Measurements from ENCODE around the gene STXBP3.

STXBP3 gene

DNA sequence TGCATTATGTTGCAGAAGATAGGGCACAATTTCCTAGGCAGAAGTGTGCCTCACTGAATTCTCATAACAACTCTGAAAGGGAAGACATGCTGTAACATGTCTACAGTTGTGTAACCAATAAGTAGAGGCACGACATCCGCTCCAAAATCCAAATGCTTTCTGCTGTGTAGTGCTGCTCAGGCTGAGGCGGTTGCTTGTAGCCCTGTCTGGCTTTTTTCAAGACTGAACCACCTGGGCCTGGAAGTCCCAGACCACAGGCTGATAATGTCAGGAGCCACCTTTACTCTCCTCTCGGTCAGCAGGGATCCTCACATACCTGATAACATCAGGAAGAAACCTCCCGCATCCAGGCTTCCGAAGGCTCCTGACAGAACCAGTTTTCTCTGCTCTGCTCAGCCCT lies 99.5 kb downstream of the STXBP3 start:
- no peak for DNase-seq

DNA sequence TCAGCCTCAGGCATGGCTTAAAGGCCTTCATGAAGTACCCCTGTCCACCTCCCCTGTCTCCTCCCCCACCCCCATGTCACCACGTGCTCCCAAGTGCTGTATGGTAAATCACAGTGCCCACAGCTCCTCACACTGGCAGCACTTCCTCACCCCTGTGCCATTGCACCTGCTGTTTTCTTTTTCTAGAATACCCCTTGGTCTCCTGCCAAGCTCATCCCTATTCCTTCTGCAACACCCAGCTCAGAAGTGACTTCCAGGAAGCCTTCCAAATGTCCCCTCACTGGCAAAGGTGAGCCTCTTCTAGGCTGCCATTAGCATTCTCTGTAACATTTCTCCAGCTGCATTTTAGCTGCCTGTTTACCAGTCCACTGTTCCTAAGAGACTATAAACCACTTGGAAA lies 101.0 kb downstream of the STXBP3 start:
- no peak for DNase-seq

DNA sequence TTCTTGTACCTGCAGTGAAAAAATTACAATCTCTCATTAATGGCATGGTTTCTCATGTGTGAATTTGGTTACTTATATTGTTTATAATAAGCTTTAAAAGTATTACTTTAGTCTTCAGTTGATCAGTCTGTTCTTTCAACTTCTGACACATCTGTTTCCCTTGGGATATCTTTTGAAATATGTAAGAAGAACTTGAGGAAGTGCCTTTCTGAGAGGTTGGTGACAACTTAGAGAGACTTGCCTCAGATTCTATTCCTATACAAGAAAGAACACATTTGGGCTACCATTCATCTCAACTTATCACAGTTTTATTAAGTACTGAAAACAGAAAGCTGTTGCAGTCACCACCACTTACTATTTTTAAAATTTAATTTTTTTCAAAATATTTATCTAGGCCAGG lies 102.3 kb downstream of the STXBP3 start:
- no peak for DNase-seq

DNA sequence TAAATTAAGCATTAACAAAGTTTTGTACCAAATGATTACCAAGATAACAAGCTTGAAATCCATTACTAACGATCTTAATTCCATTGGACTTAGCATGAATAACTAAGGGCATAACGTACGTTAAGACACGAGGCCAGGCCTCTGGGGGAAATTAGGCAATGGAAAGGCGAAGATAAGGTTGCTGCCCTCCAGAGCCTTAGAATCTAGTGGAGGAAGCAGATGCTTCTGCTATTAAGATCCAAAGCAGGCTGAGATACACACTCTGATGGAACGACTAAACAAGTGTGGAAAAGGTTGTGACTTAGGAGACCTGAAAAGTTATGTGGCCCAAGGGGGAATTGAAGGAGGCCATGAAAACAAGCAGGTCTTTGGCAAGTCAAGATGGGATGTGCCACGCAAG lies 104.5 kb downstream of the STXBP3 start:
- no peak for DNase-seq

DNA sequence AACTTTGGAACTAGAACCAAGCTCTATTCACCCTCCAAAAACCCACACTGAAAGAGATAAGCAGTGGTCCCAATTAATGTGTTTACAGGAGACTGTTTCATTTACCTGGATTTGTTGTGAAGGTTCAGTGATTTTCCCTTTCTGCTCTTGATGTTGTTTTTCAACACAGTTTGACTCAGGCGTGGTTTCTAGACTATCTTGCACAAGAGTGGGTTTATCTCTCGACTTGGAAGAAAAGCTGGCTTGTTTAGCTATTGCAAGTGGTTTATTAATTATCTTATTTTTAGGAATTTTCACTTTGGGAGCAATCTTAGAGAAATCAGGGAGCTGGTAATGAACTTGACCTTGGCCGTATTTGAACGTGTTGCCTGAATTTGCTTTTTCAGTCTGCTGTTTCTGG lies 105.1 kb downstream of the STXBP3 start:
- no peak for DNase-seq

DNA sequence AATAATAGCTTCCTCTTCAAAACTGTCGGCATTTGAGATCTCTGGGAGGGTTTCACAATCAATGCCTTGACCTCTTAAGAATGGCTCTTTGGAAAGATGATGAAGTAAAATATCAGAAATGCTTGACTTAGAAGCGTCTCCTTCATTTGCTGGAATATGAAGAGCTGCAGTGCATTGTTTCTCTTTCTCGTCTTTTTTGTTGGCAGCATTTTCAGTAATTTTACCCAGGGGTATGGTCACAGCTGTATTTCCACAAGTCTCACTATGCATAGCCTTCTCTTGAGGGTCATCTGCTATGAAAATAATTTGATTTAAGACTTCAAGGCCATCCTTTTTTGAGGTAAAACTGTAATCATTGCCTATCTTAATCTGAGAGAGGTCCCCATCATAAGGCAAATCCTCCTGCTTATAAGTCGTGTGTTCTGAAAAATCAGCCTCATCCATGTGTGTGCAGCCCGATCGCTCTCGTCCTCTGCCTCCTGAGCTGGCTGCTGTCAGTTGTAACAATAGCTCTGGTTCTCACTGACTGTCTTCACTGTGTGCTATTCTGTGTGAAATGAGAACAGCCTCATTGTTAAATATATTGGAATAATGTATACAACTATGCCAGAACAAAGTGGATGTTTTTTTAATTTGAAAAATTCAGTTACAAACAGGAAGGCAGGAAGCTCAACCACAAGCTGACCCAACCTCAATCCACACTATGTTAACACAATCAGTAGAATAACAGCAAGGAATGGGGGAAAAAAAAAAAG lies 105.9 kb downstream of the STXBP3 start:
- DNase-seq = no peak

DNA sequence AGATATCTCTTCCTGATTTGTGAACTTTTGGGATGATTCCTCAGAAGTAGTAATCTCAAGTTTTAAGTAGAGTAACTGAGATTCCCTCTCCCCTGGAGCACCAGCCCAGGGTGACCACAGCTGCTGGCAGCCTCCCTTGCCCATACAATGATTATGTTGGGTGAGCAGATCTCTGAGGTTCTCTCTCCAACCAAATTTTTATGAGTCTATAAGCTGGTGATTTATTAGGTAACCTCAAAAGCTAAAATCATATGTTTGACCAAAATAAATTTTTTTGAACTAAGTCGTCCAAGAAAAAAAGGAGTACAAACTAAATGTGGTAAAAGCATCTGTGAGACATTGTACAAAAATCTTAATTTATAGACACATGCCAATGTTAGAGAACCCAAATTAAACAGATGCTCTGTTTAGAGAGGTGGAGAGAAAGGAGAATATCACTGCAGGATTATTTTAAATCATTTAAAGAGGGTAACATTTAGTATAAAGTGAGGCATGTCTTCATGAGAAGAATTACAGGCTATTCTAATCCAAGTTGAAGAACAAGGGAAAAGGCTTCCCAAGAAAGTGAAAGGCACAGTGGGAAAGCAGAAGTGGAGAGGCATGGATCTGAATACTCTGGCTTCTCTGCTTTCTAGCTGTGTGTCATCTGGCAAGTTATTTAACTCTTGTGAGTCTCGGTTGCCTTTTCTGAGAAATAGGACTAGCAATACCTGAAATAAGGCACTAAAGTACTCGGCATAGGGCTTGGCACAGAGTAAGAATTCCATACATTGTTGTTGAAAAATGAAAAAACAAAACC lies 107.9 kb downstream of the STXBP3 start:
- DNase-seq = no peak

DNA sequence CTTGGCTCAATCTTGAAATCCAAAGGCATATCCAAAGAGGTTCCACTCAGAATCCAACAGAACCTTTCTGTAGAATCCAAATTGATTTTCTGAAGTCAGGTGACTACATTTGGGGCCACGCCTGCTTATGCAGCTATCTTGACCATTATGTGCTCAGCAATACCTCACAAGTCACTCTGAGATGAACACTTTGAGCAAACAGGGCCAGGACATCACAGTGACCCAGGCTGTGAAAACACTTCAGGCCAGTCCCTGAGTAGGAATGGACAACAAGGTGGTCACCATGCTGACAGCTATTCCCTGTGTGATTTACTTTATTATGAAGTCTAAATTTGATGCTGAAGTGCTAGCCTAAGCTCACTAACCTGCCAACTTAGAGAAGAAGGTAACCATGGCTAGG lies 110.5 kb downstream of the STXBP3 start, which contains the start of gene AKNAD1:
Gene AKNAD1 (minus strand): TSS at position 101 of the 400 bp plus-strand sequence. CDS start 4,430 bp downstream, outside the sequence.
- DNase-seq = no peak

DNA sequence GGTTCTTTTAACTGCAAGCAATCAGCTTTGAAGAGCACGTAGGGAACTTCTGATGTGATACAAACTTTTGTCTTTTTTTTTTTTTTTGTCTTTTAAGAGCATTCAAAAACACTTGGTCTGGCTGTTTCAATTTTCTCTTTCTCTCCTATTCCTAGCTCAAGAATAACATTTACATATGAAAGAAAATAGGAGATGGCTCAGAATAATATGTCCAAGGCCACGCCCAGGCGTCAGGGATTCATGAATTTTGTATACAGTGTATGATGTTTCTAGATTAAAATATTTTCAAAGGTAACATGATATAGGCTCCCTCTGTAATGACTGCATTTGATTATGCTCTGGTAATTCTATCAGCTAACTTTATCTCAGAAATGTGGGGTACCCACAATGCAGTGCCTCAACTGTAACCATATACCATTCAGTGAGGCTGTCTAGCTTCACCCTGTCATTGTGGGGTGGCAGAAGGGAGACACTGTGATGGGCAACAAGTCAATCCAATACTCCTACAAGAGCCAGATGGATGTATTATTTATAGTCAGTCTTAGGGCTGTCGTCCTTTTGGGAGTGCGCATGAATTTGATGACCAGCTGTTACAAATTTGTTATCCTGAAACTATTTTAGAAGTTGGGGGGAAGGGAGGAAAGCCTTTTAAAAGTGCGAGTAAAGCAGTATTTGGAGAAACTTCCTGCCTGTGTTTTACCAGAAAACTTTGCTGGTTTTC lies 111.9 kb downstream of the STXBP3 start:
- no peak for DNase-seq
